Measurements from ENCODE around the gene FUT9.

Gene FUT9
- long read RNA-seq, donor 1, result 0 reads
- long read RNA-seq, donor 2, result 0 reads
- long read RNA-seq, donor 3, result 0 reads
- long read RNA-seq, donor 4, full-length matches to known transcripts, result 3 of 3 reads
- long read RNA-seq, donor 4, partial matches to known transcripts, result 0 of 3 reads
- long read RNA-seq, donor 4, other reads (novel, unspliced or antisense), result 0 of 3 reads
- long read RNA-seq, donor 5, full-length matches to known transcripts, result 1 of 1 reads
- long read RNA-seq, donor 5, partial matches to known transcripts, result 0 of 1 reads
- long read RNA-seq, donor 5, other reads (novel, unspliced or antisense), result 0 of 1 reads
- long read RNA-seq, donor 6, full-length matches to known transcripts, result 3 of 3 reads
- long read RNA-seq, donor 6, partial matches to known transcripts, result 0 of 3 reads
- long read RNA-seq, donor 6, other reads (novel, unspliced or antisense), result 0 of 3 reads
- long read RNA-seq, donor 7, result 0 reads
- long read RNA-seq, donor 8, result 0 reads

GRCh38 chr6:96015518-96016333 lies at the start of gene FUT9:
Gene FUT9 (plus strand): TSS chr6:96015974. CDS start chr6:96203156, 187,182 bp downstream.
- DNase-seq, result peak; percentile 79

- no peak for DNase-seq
Measured at GRCh38 chr6:95967594-95967993, 48.2 kb upstream of the FUT9 start.

- DNase-seq, result no peak
Measured at GRCh38 chr6:95973976-95974375, 41.8 kb upstream of the FUT9 start.

GRCh38 chr6:95978230-95978629 lies 37.5 kb upstream of the FUT9 start:
- no peak for DNase-seq

- DNase-seq, result no peak
Measured at GRCh38 chr6:95991906-95992305, 23.9 kb upstream of the FUT9 start.

- no peak for DNase-seq
Measured at GRCh38 chr6:95994151-95994550, 21.6 kb upstream of the FUT9 start.

- no peak for DNase-seq
Measured at GRCh38 chr6:95998133-95998532, 17.6 kb upstream of the FUT9 start.

- DNase-seq, result no peak
Measured at GRCh38 chr6:96001891-96002575, 13.7 kb upstream of the FUT9 start.

GRCh38 chr6:96002576-96002910 lies 13.2 kb upstream of the FUT9 start:
- DNase-seq, result no peak

- no peak for DNase-seq
Measured at GRCh38 chr6:96002912-96003311, 12.9 kb upstream of the FUT9 start.

GRCh38 chr6:96007663-96008062 lies 8.1 kb upstream of the FUT9 start:
- no peak for DNase-seq

- no peak for DNase-seq
Measured at GRCh38 chr6:96013531-96013930, 2.2 kb upstream of the FUT9 start.

- no peak for DNase-seq
Measured at GRCh38 chr6:96014846-96015517, 792 bp upstream of the FUT9 start.

GRCh38 chr6:96016334-96017069 lies 728 bp downstream of the FUT9 start:
- peak; percentile 68 for DNase-seq

GRCh38 chr6:96017070-96017359 lies 1.2 kb downstream of the FUT9 start:
- DNase-seq, result no peak

- DNase-seq, result no peak
Measured at GRCh38 chr6:96022225-96022624, 6.5 kb downstream of the FUT9 start.

GRCh38 chr6:96032661-96033060 lies 16.9 kb downstream of the FUT9 start:
- no peak for DNase-seq

- no peak for DNase-seq
Measured at GRCh38 chr6:96051555-96051954, 35.8 kb downstream of the FUT9 start.

- no peak for DNase-seq
Measured at GRCh38 chr6:96058082-96058481, 42.3 kb downstream of the FUT9 start.

GRCh38 chr6:96059586-96059985 lies 43.8 kb downstream of the FUT9 start:
- DNase-seq, result no peak

GRCh38 chr6:96060249-96060648 lies 44.5 kb downstream of the FUT9 start:
- DNase-seq, result no peak

- no peak for DNase-seq
Measured at GRCh38 chr6:96065213-96065612, 49.4 kb downstream of the FUT9 start.
